T-helper 9 cell (primary cell): ENCODE data around the gene ASL.
"Not testable (repeated sequence)": the region's sequence is repeated elsewhere in the genome, so short reads cannot be mapped to it uniquely, and the experiment has no call there.

Experiments
- DNase-seq: peaks from one replicate; pipeline ENCODE4 v3.0.0-alpha.2; 2020

Gene ASL

GRCh38 chr7:66119245-66119850 lies 43.7 kb downstream of the ASL start:
- no peak for DNase-seq

DNA sequence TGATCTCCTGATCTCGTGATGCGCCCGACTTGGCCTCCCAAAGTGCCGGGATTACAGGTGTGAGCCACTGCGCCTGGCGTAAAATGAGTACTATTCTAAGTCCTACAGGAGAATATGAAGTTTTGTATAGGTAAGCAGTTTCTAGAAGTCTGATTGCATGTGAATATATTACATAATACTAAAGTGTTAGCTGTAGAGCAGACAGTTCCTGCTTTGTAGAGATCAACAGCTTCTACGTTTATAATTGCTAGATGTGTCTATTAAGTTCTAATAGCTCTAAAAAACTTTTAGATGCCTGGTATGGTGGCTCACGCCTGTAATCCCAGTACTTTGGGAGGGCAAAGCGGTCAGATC lies 47.5 kb downstream of the ASL start:
- no peak for DNase-seq

- not testable (repeated sequence) for DNase-seq
Observed at GRCh38 chr7:66124569-66124861, 48.9 kb downstream of the ASL start.

DNA sequence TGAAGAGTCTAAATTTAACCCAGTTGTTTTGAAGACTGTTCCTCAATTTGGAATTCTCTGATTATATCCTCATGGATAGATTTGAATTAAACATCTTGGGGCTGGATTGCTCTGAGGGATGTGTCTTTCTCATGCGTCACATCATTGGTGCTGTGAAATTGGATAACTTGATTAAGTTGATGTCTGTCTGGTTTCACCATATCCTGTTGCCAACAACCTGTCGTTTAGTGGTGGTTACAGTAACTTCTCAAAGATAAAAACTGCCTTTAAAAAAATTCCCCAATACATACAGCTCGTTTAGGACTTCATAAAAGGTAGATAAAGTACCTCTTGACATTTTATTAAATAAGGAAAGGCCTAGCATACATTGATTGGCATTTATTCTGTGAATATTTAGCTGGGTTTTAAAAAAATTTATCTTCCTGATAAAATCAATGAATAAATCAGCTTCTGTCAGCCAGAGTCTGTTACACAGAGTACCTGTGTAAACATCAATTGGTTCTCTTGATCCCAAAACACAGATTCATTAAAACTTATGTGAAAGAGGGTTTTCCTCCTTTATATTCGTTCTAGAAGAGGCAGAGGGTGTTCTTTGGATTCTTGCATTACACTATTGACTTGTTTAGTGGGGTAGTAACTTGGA lies 49.6 kb downstream of the ASL start:
- DNase-seq = no peak

DNA sequence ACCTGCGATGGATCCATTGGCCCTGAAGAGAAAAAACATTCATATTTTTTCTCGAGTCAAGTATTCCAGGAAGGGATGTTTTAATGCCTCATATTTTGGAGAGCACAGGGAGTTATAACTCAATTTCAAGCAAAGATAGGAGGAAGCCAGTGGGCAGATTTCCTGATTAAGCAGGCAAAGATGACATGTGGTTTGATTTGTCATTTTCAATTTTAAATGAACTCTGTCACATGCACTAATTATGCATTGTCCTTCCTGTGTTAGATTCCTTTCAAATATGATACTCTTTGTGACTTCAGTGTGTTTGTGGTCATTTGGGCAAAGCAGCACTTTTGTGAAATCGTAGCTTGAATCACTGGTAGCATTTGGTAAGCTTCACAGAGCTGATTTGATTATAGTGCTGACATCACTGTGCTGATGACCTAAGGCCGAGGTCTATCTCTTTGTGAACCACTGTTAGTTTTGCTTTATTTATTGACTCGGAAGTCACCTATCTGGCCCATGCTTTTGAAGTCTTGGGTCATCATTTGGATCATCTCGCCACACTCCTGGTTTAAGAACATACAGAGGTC lies 50.2 kb downstream of the ASL start:
- not testable (repeated sequence) for DNase-seq

DNA sequence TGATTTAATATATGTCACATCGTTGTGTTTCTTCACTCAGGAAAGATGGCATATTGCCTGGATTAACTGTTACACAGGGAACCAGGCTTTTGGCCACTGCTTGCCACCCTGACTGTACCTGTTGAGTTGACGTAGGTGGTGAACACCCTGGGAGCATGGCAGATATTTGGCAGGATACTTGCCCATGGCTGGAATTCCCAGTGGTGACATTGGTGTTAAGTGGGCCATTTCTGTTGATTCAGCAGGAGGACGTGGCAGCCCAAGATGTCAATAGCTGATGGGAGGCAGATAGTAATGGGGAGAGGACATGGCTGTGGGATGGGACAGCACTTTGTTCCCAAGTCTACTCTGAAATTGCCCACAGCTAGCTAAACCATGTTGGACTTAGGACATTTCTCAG lies 51.6 kb downstream of the ASL start:
- not testable (repeated sequence) for DNase-seq

DNA sequence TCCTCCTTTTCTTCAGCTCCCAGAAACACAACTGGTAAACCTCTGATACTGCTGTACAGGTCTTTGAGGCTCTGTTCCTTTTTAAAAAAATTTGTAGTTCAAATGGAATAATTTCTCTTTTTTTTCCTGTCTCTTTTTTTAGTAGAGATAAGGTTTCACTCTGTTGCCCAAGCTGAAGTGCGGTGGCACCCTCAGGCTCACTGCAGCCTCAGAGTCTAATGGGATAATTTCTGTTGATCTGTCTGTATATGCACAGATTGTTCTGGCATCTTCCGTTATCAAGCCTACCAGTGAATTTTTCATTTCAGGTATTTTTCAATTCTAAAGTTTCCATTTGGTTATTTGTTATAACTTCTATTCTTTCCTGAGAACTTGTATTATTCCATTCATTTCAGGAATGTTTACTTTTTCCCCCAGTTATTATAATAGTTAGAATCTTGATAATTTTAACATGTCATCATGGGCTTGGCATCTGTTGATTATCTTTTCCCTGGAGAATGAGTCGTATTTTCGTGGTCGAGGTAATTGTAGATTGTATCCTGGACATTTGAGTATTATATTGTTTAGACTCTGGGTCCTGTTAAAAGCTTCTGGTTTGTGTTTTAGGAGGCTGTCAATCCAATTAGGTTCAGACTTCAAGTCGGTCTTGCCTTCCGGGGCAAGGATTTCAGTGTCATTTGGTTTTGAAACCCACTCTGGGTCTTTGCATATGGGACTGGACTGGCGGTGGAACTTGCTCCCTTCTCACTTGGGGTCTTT lies 63.6 kb downstream of the ASL start:
- no peak for DNase-seq

DNA sequence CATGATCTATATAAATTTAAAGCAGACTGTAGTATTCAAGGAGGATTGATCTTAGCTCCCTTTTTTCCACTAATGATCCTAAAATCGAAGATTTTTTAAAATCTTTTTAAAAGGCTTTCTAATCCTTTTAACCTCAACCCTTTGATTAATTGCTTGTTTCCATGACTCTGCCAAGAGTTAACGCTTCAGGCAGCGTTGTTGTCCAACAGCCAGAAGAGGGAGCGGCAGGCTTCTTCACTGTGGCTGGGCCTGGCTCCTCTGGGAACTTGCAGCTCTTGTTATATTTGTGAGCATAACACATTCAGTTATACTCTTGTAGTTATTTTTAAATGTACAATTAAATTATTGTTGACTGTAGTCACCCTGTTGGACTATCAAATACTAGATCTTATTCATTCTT lies 65.3 kb downstream of the ASL start:
- no peak for DNase-seq

GRCh38 chr7:66142334-66142733 lies 66.7 kb downstream of the ASL start:
- no peak for DNase-seq

DNA sequence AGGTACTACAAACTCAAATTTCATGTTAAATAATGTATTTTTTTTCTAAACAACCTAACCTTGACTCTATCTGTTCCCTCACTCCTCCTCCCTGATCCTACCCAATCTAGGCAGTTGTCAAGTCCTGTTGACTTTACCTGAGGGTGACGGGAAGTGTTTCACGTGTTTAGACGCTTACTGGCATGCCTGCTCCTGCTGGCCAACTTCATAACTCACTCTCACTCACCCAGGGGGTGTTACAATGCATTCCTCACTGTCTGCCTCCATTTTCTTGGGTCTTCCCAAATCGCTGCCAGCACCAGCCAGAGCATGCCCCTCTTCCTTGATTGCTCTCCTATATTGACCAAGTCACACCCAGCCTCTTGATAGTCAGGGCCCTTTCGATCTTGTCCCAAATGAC lies 67.4 kb downstream of the ASL start:
- DNase-seq = no peak
